Cardiac septum (tissue), 1 donor: ENCODE data around the gene RNF141. TPM values are rescaled to one million over a fixed set of nuclear protein-coding genes. Genes with fewer than 3 reads are reported as not detected.

Experiments used
- DNase-seq: peaks from one replicate; pipeline ENCODE4 v3.0.0-alpha.2; 2020; ENCODE audit warnings: low spot score
- intact Hi-C: fragments of 100-400 bp; cut with DNase I; formaldehyde crosslinking; loops from one replicate; pipeline ENCODE4 v1.14.0; 2022
- total RNA-seq: library from RNA; stranded (reverse); fragmentation: NEBNext Ultra II Directional; extraction: Animal tissue kit (Norgen Biotek cat#: 25700); gene quantifications from one replicate; pipeline ENCODE4 v1.2.1, GENCODE V29; 2021
- donor health status: DM: no; HTN: no; CAD: no.

RNF141 gene
- total RNA-seq, 1 donor from 2014 or later, result 36.8 TPM

- intact Hi-C loops, result no loop called here
These were observed 78.2 kb downstream of the RNF141 start for GRCh38 chr11:10462746-10463300.

More at GRCh38 chr11:10462746-10463300, 78.2 kb downstream of the RNF141 start:
- DNase-seq, result no peak

Other genes with a start within 250 kb of the RNF141 start
- gene SBF2, start 247.0 kb downstream of the RNF141 start, total RNA-seq, result 27.9 TPM
- gene ADM, start 236.1 kb downstream of the RNF141 start, total RNA-seq, result 5.3 TPM
- gene AMPD3, start 85.9 kb downstream of the RNF141 start, total RNA-seq, result 3.4 TPM
- gene LYVE1, start 27.5 kb upstream of the RNF141 start, total RNA-seq, result 15.2 TPM
- 6.4 TPM for gene IRAG1, start 152.6 kb upstream of the RNF141 start, total RNA-seq
- 27.6 TPM for gene CTR9, start 210.1 kb upstream of the RNF141 start, total RNA-seq